GM12892 (cell line): ENCODE results near the gene KIR3DL2.

Experiments
- POLR2A ChIP-seq: IDR thresholded peaks from 2 replicates; pipeline ENCODE4 v1.6.1; 2011; ENCODE audit warnings: low read depth, low read length, control low read depth
- POLR2AphosphoS5 ChIP-seq: IDR thresholded peaks from 2 replicates; pipeline ENCODE4 v1.6.1; 2011; ENCODE audit warnings: low read depth, low read length, control low read depth

DNA sequence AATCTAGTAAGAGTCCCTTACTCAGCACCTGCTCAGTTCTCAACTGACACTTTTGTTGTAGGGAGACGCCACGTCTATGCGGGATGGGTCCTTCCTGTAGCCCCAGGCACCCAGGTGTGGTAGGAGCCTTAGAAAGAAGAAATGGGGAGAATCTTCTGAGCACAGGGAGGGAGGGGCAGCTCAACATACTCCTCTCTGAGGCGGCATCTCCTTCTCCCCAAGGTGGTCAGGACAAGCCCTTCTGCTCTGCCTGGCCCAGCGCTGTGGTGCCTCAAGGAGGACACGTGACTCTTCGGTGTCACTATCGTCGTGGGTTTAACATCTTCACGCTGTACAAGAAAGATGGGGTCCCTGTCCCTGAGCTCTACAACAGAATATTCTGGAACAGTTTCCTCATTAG, 45.7 kb upstream of the KIR3DL2 start:
- TF ChIP-seq POLR2A, result no peak
- no peak for TF ChIP-seq POLR2AphosphoS5
